Progenitor cell of endocrine pancreas (in vitro differentiated cells): ENCODE measurements around the gene TK1. TPM values are rescaled to one million over a fixed set of nuclear protein-coding genes. Genes with fewer than 3 reads are reported as not detected.

Experiments used
- DNase-seq: peaks from one replicate; pipeline ENCODE4 v3.0.0; 2021; ENCODE audit warnings: low spot score; ENCODE audit not compliant: unreplicated experiment
- H3K27ac Mint-ChIP-seq: 2 replicates; pipeline ENCODE4 v1.8.0; 2021; ENCODE audit warnings: mild to moderate bottlenecking, moderate library complexity, mixed read lengths
- H3K27me3 Mint-ChIP-seq: 2 replicates; pipeline ENCODE4 v1.8.0; 2021; ENCODE audit warnings: mixed read lengths
- H3K36me3 Mint-ChIP-seq: 2 replicates; pipeline ENCODE4 v1.8.0; 2022; ENCODE audit warnings: mixed read lengths; ENCODE audit not compliant: insufficient read depth
- H3K4me1 Mint-ChIP-seq: 2 replicates; pipeline ENCODE4 v1.8.0; 2021; ENCODE audit warnings: low read depth, mixed read lengths
- H3K4me3 Mint-ChIP-seq: 2 replicates; pipeline ENCODE4 v1.8.0; 2021; ENCODE audit warnings: low read depth, mild to moderate bottlenecking, moderate library complexity, mixed read lengths
- H3K9me3 Mint-ChIP-seq: 2 replicates; pipeline ENCODE4 v1.8.0; 2021; ENCODE audit warnings: low read depth, mixed read lengths
- total RNA-seq: library from RNA; stranded (reverse); gene quantifications from 2 replicates; pipeline ENCODE4 v1.2.1, GENCODE V29; 2021
- TF ChIP-seq, protein P1 (sequence below): fragments of 200-600 bp; sonication (generic); IDR thresholded peaks from one replicate; pipeline ENCODE4 v1.5.0; 2021; ENCODE audit warnings: antibody characterized with exemption, mild to moderate bottlenecking; ENCODE audit not compliant: unreplicated experiment

TK1 gene
- total RNA-seq, 1 donor from 2014 or later = 29.1 TPM

DNA sequence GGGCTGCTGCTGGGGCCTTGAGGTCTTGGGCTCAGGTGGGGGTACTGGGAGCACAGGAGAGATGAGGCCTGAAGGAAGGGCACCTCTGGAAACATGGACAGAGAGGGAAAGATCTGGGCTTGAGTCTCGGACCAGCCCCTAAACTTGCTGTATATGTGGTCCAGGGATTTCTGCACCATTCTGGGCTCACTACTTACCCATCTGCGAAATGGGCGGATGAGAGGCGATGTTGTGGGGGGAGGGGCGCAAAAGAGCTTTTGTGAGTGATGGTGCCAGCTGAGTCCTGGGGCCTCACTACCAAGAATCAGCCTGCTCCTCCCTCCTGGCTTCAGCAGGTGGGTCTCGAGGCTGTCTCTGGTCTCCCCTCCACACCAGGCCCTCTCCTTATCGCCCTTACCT, 40.4 kb downstream of the TK1 start:
- Mint-ChIP-seq H3K27me3 (peaks cover under 1% of the 10 kb centered on the region), H3K4me3 (no peak overlapping the region), H3K4me1 (peaks cover 13% of the 10 kb centered on the region), H3K27ac (no peak overlapping the region), H3K9me3 (no peaks in the 10 kb centered on the region), H3K36me3 (no peaks in the 10 kb centered on the region)
- TF ChIP-seq, protein P1, sequence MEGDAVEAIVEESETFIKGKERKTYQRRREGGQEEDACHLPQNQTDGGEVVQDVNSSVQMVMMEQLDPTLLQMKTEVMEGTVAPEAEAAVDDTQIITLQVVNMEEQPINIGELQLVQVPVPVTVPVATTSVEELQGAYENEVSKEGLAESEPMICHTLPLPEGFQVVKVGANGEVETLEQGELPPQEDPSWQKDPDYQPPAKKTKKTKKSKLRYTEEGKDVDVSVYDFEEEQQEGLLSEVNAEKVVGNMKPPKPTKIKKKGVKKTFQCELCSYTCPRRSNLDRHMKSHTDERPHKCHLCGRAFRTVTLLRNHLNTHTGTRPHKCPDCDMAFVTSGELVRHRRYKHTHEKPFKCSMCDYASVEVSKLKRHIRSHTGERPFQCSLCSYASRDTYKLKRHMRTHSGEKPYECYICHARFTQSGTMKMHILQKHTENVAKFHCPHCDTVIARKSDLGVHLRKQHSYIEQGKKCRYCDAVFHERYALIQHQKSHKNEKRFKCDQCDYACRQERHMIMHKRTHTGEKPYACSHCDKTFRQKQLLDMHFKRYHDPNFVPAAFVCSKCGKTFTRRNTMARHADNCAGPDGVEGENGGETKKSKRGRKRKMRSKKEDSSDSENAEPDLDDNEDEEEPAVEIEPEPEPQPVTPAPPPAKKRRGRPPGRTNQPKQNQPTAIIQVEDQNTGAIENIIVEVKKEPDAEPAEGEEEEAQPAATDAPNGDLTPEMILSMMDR = no peak
- DNase-seq = no peak

GRCh38 chr17:78144736-78145641, 41.9 kb downstream of the TK1 start:
- Mint-ChIP-seq H3K36me3 (no peaks in the 10 kb centered on the region), H3K9me3 (no peaks in the 10 kb centered on the region), H3K27ac (no peak overlapping the region), H3K27me3 (peaks cover 8% of the 10 kb centered on the region), H3K4me3 (no peak overlapping the region), H3K4me1 (peaks cover 4% of the 10 kb centered on the region)
- DNase-seq = no peak
- TF ChIP-seq, protein P1 = no peak

GRCh38 chr17:78144147-78144719, 42.6 kb downstream of the TK1 start:
- H3K27me3 Mint-ChIP-seq = peaks cover 10% of the 10 kb centered on the region
- H3K27ac Mint-ChIP-seq = no peak overlapping the region
- H3K36me3 Mint-ChIP-seq = no peaks in the 10 kb centered on the region
- no peak for DNase-seq
- no peaks in the 10 kb centered on the region for H3K9me3 Mint-ChIP-seq
- peaks cover 4% of the 10 kb centered on the region for H3K4me1 Mint-ChIP-seq
- no peak overlapping the region for H3K4me3 Mint-ChIP-seq
- TF ChIP-seq, protein P1 = no peak

- peak overlapping the region; percentile 24 for H3K27ac Mint-ChIP-seq
- H3K36me3 Mint-ChIP-seq = no peaks in the 10 kb centered on the region
- H3K9me3 Mint-ChIP-seq = no peaks in the 10 kb centered on the region
- TF ChIP-seq, protein P1 = no peak
- peaks cover 12% of the 10 kb centered on the region for H3K27me3 Mint-ChIP-seq
- no peak for DNase-seq
- peaks cover 2% of the 10 kb centered on the region for H3K4me1 Mint-ChIP-seq
- H3K4me3 Mint-ChIP-seq = no peak overlapping the region
Measured at GRCh38 chr17:78143214-78144146, 43.4 kb downstream of the TK1 start.
